HG02973 (cell line): ENCODE results near the gene DAZL.
"Not testable (repeated sequence)": the region's sequence is repeated elsewhere in the genome, so short reads cannot be mapped to it uniquely, and the experiment has no call there.

Source experiments
- ATAC-seq: cut with Tn5 transposase; IDR thresholded peaks from one replicate; pipeline ENCODE4 v1.9.1; 2021; ENCODE audit warnings: moderate library complexity; ENCODE audit not compliant: unreplicated experiment

Gene DAZL

DNA sequence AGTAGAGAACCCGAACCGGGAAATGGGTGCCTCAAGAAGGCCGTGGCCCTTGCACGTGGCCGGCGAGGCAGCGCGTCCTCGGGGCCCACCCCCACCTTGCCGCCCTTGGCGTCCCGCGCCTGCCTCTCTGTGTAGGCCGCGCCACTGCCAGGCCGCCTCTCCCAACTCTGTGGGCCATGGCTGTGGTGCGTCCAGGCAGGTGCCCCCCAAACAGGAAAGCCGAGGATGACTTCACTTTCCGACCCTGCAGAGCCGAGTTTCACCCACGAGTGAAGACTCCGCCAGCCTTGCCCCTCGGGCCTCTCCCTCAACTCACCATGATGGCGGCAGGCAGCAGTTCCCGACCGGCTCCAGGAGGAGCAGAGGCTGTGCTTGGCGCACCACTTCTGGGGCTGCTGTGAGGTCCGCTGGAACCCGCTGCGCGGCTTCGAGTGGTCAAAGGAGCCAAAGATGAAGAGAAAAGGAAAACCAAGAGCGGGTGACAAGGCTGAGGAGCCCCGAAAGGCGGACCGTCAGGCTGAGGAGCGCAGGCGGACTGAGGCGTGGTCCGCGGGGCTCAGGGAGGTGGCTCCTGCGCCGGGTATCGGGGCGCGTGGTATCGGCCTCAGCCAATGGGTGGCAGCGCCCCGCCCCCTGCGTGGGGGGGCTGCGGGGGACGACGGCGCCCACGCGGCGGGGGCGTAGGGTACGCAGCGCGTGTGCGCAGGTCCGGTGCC lies at the start of gene DAZL:
Gene DAZL, minus strand, starts transcription at position 537 of the 716 bp plus-strand sequence. Its CDS starts 218 bp downstream, at position 319.
- no peak for ATAC-seq

GRCh38 chr3:16654976-16655375 lies 49.8 kb upstream of the DAZL start:
- ATAC-seq: no peak

DNA sequence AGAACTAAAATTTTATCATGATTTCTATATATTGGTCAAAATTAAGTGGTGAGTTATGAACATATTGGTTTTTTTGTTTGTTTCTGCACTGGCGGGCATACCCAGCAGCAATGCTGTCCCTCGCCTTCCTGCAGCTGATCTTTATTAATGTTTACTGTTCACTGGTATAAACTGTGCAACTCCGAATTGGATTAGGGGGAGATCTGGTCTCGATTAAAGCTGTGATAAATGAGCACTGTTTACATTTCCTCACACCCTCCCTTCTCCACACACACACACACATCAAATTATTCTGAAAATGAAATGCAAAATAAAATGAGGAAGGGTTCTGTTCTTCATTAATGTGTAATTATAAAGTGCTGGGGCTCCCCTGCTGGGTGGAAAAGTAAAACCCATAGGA lies 48.5 kb upstream of the DAZL start:
- no peak for ATAC-seq

DNA sequence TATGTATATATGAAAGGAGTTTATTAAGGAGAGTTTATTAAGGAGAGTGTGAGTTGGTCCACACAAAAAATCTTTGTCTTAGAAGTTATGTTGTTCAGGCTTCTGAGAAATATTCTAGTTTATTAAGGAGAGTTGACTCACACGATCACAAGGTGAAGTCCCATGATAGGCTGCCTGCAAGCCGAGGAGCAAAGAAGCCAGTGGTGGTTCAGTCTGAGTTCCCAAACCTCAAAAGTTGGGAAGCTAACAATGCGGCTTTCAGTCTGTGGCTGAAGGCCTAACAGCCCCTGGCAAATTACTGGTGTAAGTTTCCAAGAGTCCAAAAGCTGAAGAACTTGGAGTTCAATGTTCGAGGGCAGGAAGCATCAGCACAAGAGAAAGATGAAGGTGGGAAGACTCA lies 42.4 kb upstream of the DAZL start:
- ATAC-seq: no peak

- no peak for ATAC-seq
These were observed 34.6 kb upstream of the DAZL start for GRCh38 chr3:16639806-16640205.

GRCh38 chr3:16633948-16634347 lies 28.7 kb upstream of the DAZL start:
- no peak for ATAC-seq

DNA sequence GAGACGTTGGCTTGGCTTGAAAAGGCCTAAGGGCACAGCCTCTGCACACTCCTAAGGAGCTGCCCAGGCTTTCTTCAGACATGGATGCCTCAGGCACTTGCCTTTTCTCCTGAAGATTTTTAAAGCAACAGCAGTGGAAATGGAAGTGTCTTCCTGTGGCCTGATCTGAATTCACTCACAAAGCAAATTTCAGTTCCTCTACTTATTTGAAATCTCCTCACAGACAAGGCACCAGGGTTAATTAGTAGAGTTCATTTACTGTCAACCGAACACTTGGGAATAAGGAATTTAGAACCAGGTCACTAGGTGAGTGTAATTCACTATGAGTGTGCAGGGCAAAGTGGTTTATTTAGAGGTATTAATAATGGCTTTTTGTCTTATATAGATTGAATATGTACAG lies 27.2 kb upstream of the DAZL start:
- ATAC-seq: no peak

GRCh38 chr3:16618721-16619120 lies 13.5 kb upstream of the DAZL start:
- no peak for ATAC-seq

GRCh38 chr3:16617155-16617554 lies 11.9 kb upstream of the DAZL start:
- not testable (repeated sequence) for ATAC-seq

DNA sequence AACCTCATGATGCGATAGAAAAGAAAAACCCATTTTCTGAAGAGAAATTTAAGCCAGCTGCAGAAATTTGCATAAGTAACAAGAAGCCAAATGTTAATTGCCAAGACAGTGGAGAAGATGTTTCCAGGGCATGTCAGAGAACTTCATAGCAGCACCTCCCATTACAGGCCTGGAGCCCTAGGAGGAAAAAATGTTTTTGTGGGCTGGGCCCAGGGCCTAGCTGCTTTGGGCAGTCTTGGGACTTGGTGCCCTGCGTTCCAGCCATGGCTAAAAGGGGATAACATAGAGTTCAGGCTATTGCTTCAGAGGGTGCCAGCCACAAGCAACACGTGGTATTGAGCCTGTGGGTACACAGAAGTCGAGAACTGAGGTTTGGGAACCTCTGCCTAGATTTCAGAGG lies 10.9 kb upstream of the DAZL start:
- no peak for ATAC-seq

DNA sequence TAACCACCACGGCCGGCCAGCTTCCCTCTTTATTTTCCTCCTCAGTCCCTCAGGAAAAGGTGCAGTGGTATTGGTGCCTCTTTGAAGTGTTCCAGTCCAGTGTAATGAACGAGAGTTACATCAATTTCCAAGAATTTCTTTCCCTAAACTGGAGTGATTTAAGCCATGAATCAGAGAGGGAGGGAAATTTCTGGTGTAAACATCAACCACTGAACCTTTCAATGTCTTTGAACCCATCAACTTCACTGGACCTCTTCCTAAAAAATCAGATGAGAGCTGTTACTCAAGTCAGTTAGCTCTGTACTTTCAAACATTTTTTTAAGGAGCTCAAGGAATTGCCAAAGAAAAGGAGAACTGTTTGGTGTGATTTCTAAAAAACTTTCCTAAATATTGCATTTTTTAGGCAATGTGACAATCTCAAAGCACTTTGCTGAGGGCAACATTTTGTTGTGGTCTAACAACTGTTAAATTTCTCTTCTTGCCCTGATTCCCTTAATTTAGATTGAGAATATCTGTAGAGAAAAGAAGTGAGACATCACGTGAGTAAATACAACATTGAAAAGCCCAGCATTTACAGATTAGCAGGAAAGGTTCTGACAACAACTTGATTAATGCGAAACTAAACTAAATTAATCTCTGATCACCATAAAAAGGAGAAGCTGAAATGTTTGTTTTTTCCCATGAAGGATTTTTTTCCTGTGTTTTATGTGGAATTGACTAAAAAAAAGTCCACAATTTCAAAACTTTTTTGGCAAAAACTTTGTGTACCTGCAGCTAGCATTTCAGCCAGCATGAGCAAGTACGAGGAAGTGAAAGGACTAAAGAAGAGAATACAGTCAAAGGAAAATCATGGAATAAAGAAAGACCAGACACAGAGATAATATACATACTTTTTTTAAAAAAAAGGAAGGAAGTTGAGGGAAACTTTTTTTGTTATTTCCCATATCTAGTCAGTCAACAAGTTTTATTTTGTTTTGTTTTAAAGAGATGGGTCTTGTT lies 9.1 kb upstream of the DAZL start:
- no peak for ATAC-seq

DNA sequence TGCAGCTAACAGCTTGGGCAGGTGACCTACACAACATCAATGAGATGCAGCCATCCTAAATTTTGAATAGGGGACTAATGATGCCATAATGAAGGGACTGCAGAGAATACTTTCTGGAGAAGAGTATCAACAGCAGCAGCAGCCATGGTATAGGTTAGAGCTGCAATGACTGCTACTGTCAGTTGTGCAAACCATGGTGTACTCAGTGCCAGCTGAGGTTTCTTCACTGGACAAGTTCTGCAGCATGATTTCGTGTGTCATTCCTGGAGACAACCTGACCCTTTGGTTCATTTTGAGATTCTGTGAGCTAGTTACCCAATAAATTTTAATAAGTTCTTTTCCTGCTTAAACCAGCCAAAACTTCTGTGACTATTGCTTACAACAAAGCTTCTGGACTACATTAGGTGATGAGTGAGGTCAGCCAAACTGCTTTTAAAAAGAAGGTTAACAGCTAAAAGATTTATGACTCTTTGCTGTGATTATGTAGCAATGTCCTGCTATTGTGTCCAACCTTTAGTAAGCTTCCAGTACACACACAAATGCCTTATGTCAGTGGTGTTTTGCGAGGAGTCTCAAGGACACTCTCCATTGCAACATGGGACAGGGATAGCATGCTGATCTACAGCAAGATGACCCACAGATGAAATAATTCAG lies 4.8 kb upstream of the DAZL start:
- no peak for ATAC-seq

DNA sequence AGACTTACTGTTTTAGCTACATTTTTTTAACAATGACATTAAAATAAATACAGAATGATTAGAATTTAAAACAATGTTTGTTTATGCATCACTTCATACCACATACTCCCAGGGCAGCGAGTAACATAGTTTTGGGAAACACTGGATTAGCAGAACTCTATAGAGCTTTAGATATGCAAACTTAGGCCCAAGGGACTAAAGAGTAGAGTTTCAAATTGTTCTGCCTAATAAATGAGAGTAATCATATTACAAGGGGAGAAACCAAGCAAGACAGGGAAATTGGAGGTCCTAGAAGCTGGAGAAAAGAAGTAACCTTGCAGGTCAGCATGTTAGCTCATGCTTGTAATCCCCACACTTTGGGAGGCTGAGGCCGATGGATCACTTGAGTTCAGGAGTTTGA lies 3.6 kb upstream of the DAZL start:
- no peak for ATAC-seq

DNA sequence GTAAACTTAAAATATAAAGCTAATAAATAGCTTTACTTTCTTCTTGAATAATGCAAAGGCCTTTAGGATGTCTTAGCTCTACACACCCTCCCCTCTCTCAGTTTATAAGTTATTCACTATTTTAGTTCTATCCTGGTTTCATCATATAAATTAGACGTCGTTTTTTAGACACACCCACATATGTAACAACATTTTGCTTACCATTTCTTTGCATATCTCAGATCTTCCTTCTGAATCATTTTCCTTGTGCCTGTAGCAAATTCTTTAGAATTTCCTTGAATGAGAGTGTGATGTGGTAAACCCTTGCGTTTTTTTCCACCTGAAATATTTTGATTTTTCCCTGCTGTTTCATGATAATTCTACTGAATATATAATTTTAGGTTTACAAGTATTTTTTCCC lies 2.5 kb upstream of the DAZL start:
- no peak for ATAC-seq

DNA sequence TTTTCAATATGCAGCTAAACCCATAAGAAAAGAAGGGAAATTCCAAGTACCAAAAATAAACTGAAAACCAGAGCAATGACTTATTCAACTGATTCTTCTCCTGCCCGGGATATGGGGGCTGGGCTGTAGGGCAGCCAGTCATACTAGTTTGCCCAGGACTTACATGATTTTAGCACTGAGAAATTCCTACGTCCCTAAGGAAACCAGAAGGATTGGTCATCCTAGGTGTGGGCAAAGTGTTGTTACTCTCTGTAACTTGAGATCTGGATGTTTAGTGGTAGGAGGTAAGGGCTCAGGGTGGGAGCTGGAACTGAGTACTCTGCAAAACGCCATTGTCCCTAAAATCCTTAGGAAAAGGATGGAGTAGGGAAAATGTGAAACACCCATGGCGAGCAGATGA lies 1.2 kb upstream of the DAZL start:
- ATAC-seq: no peak

- ATAC-seq: no peak
These were observed 743 bp upstream of the DAZL start for GRCh38 chr3:16605966-16606365.

GRCh38 chr3:16604433-16604832 lies 790 bp downstream of the DAZL start:
- no peak for ATAC-seq

- ATAC-seq: no peak
These were observed 3.7 kb downstream of the DAZL start for GRCh38 chr3:16601537-16602005.

- no peak for ATAC-seq
These were observed 4.3 kb downstream of the DAZL start for GRCh38 chr3:16600780-16601536.

DNA sequence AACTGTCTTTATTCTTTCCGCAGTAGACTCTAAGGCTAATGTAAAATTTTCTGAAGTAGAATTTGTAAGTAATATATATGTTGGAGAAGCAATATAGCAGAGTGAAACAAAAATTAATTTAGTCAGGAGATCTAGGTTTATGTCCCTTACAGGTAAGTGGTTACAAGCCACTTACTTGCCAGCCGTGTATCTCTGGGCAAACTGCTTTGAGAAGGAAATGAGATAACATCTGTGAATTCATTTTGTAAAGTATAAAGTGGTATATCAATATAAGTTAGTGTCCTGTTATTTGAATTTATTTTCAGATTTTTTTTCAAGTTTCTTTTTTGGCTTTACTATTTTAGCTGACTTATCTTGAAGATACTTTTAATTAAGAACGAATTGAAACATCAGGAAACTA lies 5.5 kb downstream of the DAZL start:
- no peak for ATAC-seq
